Pulmonary artery endothelial cell (primary cell): ENCODE measurements around the gene SIRPD. TPM values are rescaled to one million over a fixed set of nuclear protein-coding genes. Genes with fewer than 3 reads are reported as not detected.
A peak's percentile ranks its signal among the peaks of the same experiment; 100 is the strongest.
"Not testable (repeated sequence)": the region's sequence is repeated elsewhere in the genome, so short reads cannot be mapped to it uniquely, and the experiment has no call there.

Experiments
- DNase-seq: peaks from one replicate; pipeline ENCODE4 v3.0.0-alpha.2; 2011; ENCODE audit warnings: low read depth, low spot score
- total RNA-seq: library from RNA; depleted of rRNA; stranded (reverse); fragments of >200 nt; gene quantifications from 2 replicates; pipeline ENCODE4 v1.2.3, GENCODE V29; 2014

SIRPD gene
- total RNA-seq, 1 donor from 2014 or later: not detected

GRCh38 chr20:1537731-1538058 lies 19.8 kb downstream of the SIRPD start:
- DNase-seq: no peak

- no peak for DNase-seq
Observed at GRCh38 chr20:1536893-1537730, 20.4 kb downstream of the SIRPD start.

GRCh38 chr20:1535420-1536175 lies 21.9 kb downstream of the SIRPD start:
- DNase-seq: no peak

- DNase-seq: no peak
Observed at GRCh38 chr20:1534526-1534925, 23.0 kb downstream of the SIRPD start.

GRCh38 chr20:1533059-1533458 lies 24.4 kb downstream of the SIRPD start:
- DNase-seq: no peak

GRCh38 chr20:1528811-1529210 lies 28.7 kb downstream of the SIRPD start:
- DNase-seq: no peak

- no peak for DNase-seq
Observed at GRCh38 chr20:1527923-1528322, 29.6 kb downstream of the SIRPD start.

- DNase-seq: no peak
Observed at GRCh38 chr20:1526896-1527295, 30.6 kb downstream of the SIRPD start.

- DNase-seq: no peak
Observed at GRCh38 chr20:1526310-1526709, 31.2 kb downstream of the SIRPD start.

- no peak for DNase-seq
Observed at GRCh38 chr20:1524004-1524403, 33.5 kb downstream of the SIRPD start.

GRCh38 chr20:1517010-1517409 lies 40.5 kb downstream of the SIRPD start:
- no peak for DNase-seq

- no peak for DNase-seq
Observed at GRCh38 chr20:1513801-1514200, 43.7 kb downstream of the SIRPD start.

- no peak for DNase-seq
Observed at GRCh38 chr20:1509237-1509636, 48.3 kb downstream of the SIRPD start.

- no peak for DNase-seq
Observed at GRCh38 chr20:1508574-1508973, 48.9 kb downstream of the SIRPD start.

GRCh38 chr20:1507276-1507675 lies 50.2 kb downstream of the SIRPD start:
- DNase-seq: no peak

GRCh38 chr20:1505871-1506270 lies 51.6 kb downstream of the SIRPD start:
- DNase-seq: no peak

- no peak for DNase-seq
Observed at GRCh38 chr20:1505361-1505760, 52.1 kb downstream of the SIRPD start.

GRCh38 chr20:1503564-1504227 lies 53.8 kb downstream of the SIRPD start:
- DNase-seq: peak; percentile 80

GRCh38 chr20:1500496-1500895 lies 57.0 kb downstream of the SIRPD start:
- no peak for DNase-seq

- DNase-seq: no peak
Observed at GRCh38 chr20:1499528-1500420, 57.7 kb downstream of the SIRPD start.

- not testable (repeated sequence) for DNase-seq
Observed at GRCh38 chr20:1497371-1497770, 60.1 kb downstream of the SIRPD start.
